Activated CD4-positive, alpha-beta memory T cell treated with anti-CD3 and anti-CD28 coated beads, Interleukin-2, amount 10 ng/mL, durations not matched to agents 7 days and 5 days (primary cell): ENCODE data around the gene AXIN1. TPM values are rescaled to one million over a fixed set of nuclear protein-coding genes. Genes with fewer than 3 reads are reported as not detected.
"Not testable (repeated sequence)": the region's sequence is repeated elsewhere in the genome, so short reads cannot be mapped to it uniquely, and the experiment has no call there.

Experiments used
- CTCF ChIA-PET: fragments of 350-600 bp; sonication (Branson Sonifier 250); formaldehyde crosslinking; loops from one replicate; lab custom pipeline; 2021; ENCODE audit warnings: antibody characterized with exemption, inconsistent platforms; lab: Charles Lee
- POLR2A ChIA-PET: fragments of 350-600 bp; sonication (Branson Sonifier 250); formaldehyde crosslinking; loops from one replicate; lab custom pipeline; 2021; ENCODE audit warnings: antibody characterized with exemption; lab: Charles Lee
- DNase-seq: peaks from one replicate; pipeline ENCODE4 v3.0.0-alpha.2; 2020
- H3K27ac Mint-ChIP-seq: one replicate; pipeline ENCODE4 v1.8.0; 2021; ENCODE audit warnings: mild to moderate bottlenecking, mixed read lengths
- H3K27me3 Mint-ChIP-seq: one replicate; pipeline ENCODE4 v1.8.0; 2021; ENCODE audit warnings: mixed read lengths
- H3K36me3 Mint-ChIP-seq: one replicate; pipeline ENCODE4 v1.8.0; 2021; ENCODE audit warnings: low read depth, mixed read lengths
- H3K4me1 Mint-ChIP-seq: one replicate; pipeline ENCODE4 v1.8.0; 2021; ENCODE audit warnings: mixed read lengths
- H3K4me3 Mint-ChIP-seq: one replicate; pipeline ENCODE4 v1.8.0; 2021; ENCODE audit warnings: mild to moderate bottlenecking, mixed read lengths
- H3K9me3 Mint-ChIP-seq: one replicate; pipeline ENCODE4 v1.8.0; 2021; ENCODE audit warnings: mixed read lengths
- total RNA-seq, 2 experiments: library from RNA; stranded (reverse); gene quantifications; one replicate each; pipeline ENCODE4 v1.2.3, GENCODE V29; 2021

Gene AXIN1
- total RNA-seq, 2 experiments from 2014 or later = 25.4 to 25.7 TPM

DNA sequence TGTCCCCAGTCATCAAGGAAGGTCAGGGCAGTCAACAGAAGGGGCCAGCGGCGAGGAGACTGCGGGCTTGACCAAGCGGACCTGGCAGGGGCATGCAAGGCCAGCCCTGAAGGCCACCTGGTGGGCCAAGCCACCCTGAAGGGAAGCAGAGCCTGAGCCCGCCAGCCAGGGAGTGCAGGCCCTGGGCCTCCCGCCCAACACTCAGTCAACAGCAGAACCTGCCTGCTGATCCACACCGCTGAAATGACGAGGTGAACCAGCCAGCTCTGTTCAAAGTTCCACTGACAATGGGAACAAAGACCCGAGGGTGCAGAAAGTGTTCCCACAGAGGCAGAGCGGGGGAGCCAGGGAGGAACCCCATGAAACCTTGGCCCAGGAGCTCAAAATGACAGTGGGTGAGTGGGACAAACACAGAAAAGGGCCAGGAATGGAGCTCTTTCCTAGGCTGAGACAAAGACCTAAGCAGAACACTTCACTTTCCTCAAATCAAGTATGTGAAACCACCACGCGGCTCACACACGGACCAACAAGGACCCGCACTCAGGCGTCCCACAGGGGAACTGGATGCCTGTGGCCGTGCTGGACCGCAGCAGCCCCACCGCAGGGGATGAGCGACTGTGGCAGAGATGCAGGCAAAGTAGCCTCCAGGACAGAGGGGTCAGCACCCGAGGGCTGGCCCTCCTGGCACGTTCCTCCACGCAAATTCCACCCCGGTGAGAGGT is 12.0 kb downstream of the AXIN1 start:
- peaks cover 52% of the 10 kb centered on the region for H3K4me1 Mint-ChIP-seq

DNA sequence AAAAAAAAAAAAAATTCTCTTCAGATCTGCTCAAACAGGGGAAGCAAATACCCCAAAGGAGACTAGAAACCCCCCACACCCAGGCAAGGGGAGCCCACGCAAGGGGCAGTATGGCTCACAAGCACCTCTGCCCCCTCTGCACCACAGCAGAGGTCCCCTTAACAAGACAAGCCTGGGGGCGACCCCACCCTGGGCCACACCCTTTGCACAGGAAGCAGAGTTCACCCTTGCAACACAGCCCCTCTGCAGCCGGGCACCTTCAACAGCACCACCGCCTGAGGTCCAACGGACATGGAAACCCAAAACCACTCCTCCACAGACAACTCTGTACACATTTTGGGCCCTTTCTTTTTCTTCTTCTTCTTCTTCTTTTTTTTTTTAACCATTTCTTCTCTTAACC is 12.8 kb downstream of the AXIN1 start:
- Mint-ChIP-seq H3K36me3 (peaks cover 34% of the 10 kb centered on the region), H3K4me1 (peaks cover 47% of the 10 kb centered on the region), H3K4me3 (no peak overlapping the region), H3K9me3 (no peaks in the 10 kb centered on the region), H3K27me3 (no peaks in the 10 kb centered on the region), H3K27ac (peak overlapping the region; percentile 16)
- no peak for DNase-seq
- POLR2A ChIA-PET = no interaction called here
- CTCF ChIA-PET = no interaction called here

More for the DNA sequence above, 12.0 kb downstream of the AXIN1 start:
- H3K9me3 Mint-ChIP-seq = no peaks in the 10 kb centered on the region
- no peak overlapping the region for H3K4me3 Mint-ChIP-seq
- peaks cover 42% of the 10 kb centered on the region for H3K36me3 Mint-ChIP-seq
- no peak overlapping the region for H3K27ac Mint-ChIP-seq
- ChIA-PET POLR2A (interaction anchor here (1.1 kb wide), 1 partner anchor 9 kb away, joined by 4 read pairs; no protein-coding TSS in a partner anchor), CTCF (no interaction called here)
- DNase-seq = no peak
- no peaks in the 10 kb centered on the region for H3K27me3 Mint-ChIP-seq

DNA sequence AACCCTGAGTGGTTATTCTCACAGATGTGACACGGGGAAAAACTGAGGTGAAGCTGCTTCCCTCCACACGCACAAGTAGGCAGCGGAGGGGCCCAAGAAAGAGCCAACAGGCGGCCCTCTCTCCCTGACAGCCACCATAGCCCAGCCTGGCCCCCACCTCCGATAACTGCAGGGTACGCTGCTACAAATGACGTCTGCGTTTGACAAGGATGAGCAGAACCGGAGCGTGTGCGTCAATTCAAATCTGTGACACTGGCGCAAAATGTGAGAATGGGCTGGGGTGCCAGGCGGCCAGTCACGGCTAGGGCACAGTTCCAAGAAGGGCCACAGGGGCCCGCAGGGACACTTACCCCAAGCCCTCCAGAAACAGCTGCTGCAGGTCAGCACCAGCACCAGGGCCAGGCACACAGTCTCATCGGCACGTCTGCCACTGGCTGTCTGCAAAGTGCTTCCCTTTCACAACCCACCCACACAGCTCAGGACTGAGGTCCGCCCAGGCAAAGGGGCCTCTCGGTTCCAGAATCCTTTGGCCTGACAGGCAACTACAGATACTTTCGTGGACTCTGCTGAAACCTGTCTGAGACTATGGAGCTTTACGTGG is 14.4 kb downstream of the AXIN1 start:
- CTCF ChIA-PET = interaction anchor here (1.5 kb wide), 1 partner anchor 241 kb away, joined by 3 read pairs; no protein-coding TSS in a partner anchor
- H3K27me3 Mint-ChIP-seq = peaks cover 1% of the 10 kb centered on the region
- peaks cover 42% of the 10 kb centered on the region for H3K4me1 Mint-ChIP-seq
- no peaks in the 10 kb centered on the region for H3K9me3 Mint-ChIP-seq
- H3K36me3 Mint-ChIP-seq = peaks cover 23% of the 10 kb centered on the region
- H3K27ac Mint-ChIP-seq = no peak overlapping the region
- POLR2A ChIA-PET = interaction anchor here (1.0 to 2.1 kb wide), 4 partner anchors 11 to 103 kb away, joined by 3 to 7 read pairs (median 5); partner anchors contain the start of gene FAM234A
- H3K4me3 Mint-ChIP-seq = no peak overlapping the region
- DNase-seq = no peak

DNA sequence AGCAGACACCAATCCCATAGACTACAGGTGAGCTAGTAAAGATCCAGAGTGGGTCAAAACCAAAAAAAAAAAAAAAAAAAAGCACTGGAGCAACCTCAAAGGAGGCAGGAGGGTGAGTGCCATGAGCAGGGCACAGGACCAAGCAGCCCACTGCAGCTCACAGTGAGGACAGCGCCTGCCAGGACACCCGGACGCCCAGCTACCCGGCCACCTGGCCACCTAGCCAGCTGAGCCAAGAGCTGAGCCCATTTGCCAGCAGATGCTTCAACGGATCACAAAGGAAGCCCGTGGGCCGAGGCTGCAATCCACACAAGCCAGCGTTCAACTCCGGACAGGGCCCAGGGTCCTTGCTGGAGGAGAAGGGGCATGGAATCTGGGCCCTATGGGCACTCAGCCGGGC is 15.1 kb downstream of the AXIN1 start:
- H3K27me3 Mint-ChIP-seq = peaks cover 1% of the 10 kb centered on the region
- H3K9me3 Mint-ChIP-seq = no peaks in the 10 kb centered on the region
- ChIA-PET POLR2A (interaction anchor here (1.0 to 2.1 kb wide), 4 partner anchors 12 to 102 kb away, joined by 3 to 7 read pairs (median 5); partner anchors contain the start of gene FAM234A), CTCF (interaction anchor here (0.6 to 1.5 kb wide), 4 partner anchors 11 to 241 kb away, joined by 3 to 4 read pairs (median 3); no protein-coding TSS in a partner anchor)
- no peak for DNase-seq
- peaks cover 38% of the 10 kb centered on the region for H3K4me1 Mint-ChIP-seq
- H3K27ac Mint-ChIP-seq = no peak overlapping the region
- H3K36me3 Mint-ChIP-seq = peaks cover 16% of the 10 kb centered on the region
- H3K4me3 Mint-ChIP-seq = no peak overlapping the region

DNA sequence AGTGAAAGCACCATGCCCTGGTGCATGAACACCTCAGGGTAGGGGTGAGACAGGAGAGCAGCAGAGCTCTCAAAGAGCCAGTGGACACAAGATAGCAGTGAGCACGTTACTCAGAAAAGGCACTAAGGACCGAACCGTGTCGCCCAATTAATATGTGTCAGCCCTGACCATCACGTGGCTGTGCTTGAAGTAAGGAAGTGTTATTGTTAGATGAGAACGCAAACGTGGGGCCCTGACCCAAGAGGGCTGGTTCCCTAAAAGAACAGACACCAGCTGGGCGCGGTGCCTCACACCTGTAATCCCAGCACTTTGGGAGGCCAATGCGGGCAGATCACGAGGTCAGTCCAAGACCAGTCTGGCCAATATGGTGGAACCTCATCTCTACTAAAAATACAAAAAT is 16.3 kb downstream of the AXIN1 start:
- H3K27ac Mint-ChIP-seq = no peak overlapping the region
- peaks cover 7% of the 10 kb centered on the region for H3K36me3 Mint-ChIP-seq
- DNase-seq = no peak
- peaks cover 33% of the 10 kb centered on the region for H3K4me1 Mint-ChIP-seq
- ChIA-PET CTCF (interaction anchor here (1.5 kb wide), 1 partner anchor 239 kb away, joined by 3 read pairs; no protein-coding TSS in a partner anchor), POLR2A (interaction anchor here (0.9 to 2.1 kb wide), 3 partner anchors 9 to 101 kb away, joined by 3 to 5 read pairs (median 3); partner anchors contain the start of gene FAM234A)
- H3K27me3 Mint-ChIP-seq = peaks cover 1% of the 10 kb centered on the region
- H3K4me3 Mint-ChIP-seq = no peak overlapping the region
- no peaks in the 10 kb centered on the region for H3K9me3 Mint-ChIP-seq

DNA sequence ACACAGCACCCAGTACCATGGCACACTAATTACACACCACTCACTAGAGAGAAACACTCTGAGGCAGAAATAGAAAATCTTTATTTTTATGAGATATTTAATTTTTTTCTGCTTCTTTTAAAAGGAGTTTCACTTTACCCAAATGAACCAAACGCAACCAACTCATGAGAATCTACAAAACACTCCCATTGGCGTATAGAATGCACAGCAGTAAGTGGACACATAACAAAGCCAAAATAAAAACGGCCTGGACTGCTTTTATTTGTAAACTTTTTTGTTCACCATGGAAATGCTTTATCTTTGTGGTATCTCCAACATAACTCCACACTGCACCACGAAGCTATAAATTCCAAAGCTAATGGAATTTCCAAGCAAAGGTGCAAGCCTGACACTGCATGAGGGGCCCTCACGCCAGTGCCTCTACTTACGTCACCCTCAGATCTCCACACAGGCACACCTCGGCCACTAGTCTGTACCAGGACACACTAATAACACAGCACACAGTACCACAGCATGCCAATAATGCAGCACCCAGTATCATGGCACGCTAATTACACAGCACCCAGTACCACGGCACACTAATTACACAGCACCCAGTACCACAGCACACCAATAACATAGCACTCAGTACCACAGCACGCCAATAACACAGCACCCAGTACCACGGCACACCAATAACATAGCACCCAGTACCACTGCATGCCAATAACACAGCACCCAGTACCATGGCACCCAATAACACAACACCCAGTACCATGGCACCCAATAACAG is 17.5 kb downstream of the AXIN1 start:
- H3K36me3 Mint-ChIP-seq = peaks cover 13% of the 10 kb centered on the region

DNA sequence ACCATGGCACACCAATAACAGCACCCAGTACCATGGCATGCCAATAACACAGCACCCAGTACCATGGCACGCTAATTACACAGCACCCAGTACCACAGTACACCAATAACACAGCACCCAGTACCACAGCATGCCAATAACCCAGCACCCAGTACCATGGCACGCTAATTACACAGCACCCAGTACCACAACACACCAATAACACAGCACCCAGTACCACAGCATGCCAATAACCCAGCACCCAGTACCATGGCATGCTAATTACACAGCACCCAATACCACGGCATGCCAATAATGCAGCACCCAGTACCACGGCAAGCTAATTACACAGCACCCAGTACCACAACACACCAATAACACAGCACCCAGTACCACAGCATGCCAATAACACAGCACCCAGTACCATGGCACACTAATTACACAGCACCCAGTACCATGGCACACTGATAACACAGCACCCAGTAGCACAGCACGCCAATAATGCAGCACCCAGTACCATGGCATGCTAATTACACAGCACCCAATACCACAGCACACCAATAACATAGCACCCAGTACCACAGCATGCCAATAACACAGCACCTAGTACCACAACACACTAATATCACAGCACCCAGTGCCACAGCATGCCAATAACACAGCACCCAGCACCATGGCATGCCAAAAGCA is 18.2 kb downstream of the AXIN1 start:
- H3K4me1 Mint-ChIP-seq = peaks cover 26% of the 10 kb centered on the region

More for the DNA sequence above, 17.5 kb downstream of the AXIN1 start:
- POLR2A ChIA-PET = interaction anchor here (1.1 kb wide), 1 partner anchor 10 kb away, joined by 3 read pairs; no protein-coding TSS in a partner anchor
- H3K4me3 Mint-ChIP-seq, H3K27ac Mint-ChIP-seq, CTCF ChIA-PET, DNase-seq, H3K9me3 Mint-ChIP-seq: not testable (repeated sequence)
- peaks cover 32% of the 10 kb centered on the region for H3K4me1 Mint-ChIP-seq
- peaks cover 10% of the 10 kb centered on the region for H3K27me3 Mint-ChIP-seq

DNA sequence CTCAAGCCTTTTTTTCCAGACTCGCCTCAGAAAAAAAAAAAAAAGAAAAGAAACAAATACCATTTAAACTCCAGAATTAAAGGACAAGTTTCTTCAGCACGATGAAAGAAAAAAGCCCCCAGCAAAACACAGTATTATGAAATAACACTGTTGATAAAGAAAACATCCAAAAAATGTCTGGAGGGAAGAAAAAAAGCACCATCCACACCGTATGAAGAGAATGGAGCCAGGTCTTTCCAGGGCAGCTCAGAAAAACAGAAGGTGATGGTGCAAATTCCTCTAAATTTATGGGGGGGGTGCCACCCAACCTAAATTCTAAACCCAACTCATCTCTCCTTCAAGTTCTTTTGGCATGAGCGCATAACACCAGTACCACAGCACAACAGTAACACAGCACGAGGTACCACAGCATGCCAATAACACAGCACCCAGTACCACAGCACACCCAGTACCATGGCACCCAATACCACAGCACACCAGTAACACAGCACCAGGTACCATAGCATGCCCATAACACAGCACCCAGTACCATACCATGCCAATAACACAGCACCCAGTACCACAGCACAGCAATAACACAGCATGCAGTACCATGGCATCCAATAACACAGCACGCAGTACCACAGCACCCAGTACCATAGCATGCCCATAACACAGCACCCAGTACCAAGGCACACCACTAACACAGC is 19.0 kb downstream of the AXIN1 start:
- Mint-ChIP-seq H3K4me3 (no peak overlapping the region), H3K9me3 (no peaks in the 10 kb centered on the region), H3K27ac (no peak overlapping the region), H3K36me3 (peaks cover 9% of the 10 kb centered on the region), H3K4me1 (peaks cover 22% of the 10 kb centered on the region), H3K27me3 (peaks cover 10% of the 10 kb centered on the region)
- no peak for DNase-seq
- ChIA-PET POLR2A (no interaction called here), CTCF (no interaction called here)

More for the DNA sequence above, 18.2 kb downstream of the AXIN1 start:
- CTCF ChIA-PET, H3K4me3 Mint-ChIP-seq, H3K27ac Mint-ChIP-seq, POLR2A ChIA-PET, DNase-seq, H3K36me3 Mint-ChIP-seq, H3K9me3 Mint-ChIP-seq: not testable (repeated sequence)
- peaks cover 10% of the 10 kb centered on the region for H3K27me3 Mint-ChIP-seq

DNA sequence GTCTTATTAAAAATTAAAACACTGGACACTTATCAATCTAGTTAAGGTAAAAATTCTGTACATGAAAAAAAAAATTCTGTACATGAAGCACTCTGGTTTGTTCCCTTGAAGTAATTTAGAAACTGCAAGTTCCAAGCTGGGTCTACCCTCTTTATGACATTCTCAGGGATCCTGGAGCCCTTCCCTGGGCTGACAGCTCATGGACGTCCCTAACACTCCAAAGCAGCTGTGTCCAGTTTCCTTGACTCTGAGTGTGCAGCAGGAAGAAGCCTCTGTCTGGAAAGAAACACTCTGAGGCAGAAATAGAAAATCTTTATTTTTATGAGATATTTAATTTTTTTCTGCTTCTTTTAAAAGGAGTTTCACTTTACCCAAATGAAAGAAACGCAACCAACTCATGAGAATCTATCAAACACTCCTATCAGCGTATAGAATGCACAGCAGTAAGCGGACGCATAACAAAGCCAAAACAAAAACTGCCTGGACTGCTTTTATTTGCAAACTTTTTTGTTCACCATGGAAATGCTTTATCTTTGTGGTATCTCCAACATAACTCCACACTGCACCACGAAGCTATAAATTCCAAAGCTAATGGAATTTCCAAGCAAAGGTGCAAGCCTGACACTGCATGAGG is 21.2 kb downstream of the AXIN1 start:
- POLR2A ChIA-PET = interaction anchor here (1.7 kb wide), 1 partner anchor 9 kb away, joined by 4 read pairs; no protein-coding TSS in a partner anchor
- H3K4me3 Mint-ChIP-seq, DNase-seq, H3K36me3 Mint-ChIP-seq, H3K9me3 Mint-ChIP-seq, CTCF ChIA-PET, H3K27ac Mint-ChIP-seq: not testable (repeated sequence)
- peaks cover 14% of the 10 kb centered on the region for H3K27me3 Mint-ChIP-seq
- peaks cover 36% of the 10 kb centered on the region for H3K4me1 Mint-ChIP-seq

DNA sequence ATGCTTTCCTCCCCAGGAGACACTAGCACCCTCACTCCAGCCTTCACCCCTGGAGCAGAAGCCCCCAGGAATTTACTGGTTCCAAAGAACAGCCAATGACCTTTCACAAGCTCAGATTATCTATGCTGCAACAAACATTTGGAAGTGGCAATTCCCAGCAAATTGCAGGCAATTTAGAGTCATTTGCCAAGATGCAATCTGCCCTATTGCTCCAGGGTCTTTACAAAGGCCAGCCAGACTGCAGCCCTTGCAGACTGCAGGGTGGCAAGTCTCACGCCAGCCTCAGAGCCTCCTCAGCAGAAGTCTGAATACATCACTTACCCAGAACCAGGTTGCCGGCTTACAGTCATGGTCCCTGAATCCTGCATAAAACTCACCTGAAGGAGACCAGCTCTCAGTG is 21.8 kb downstream of the AXIN1 start:
- H3K4me3 Mint-ChIP-seq = no peak overlapping the region
- no peak overlapping the region for H3K27ac Mint-ChIP-seq
- H3K4me1 Mint-ChIP-seq = peaks cover 36% of the 10 kb centered on the region
- no peak for DNase-seq
- ChIA-PET CTCF (no interaction called here), POLR2A (interaction anchor here (1.7 kb wide), 1 partner anchor 10 kb away, joined by 4 read pairs; no protein-coding TSS in a partner anchor)
- H3K36me3 Mint-ChIP-seq = peaks cover 10% of the 10 kb centered on the region
- H3K9me3 Mint-ChIP-seq = no peaks in the 10 kb centered on the region
- H3K27me3 Mint-ChIP-seq = peaks cover 14% of the 10 kb centered on the region

DNA sequence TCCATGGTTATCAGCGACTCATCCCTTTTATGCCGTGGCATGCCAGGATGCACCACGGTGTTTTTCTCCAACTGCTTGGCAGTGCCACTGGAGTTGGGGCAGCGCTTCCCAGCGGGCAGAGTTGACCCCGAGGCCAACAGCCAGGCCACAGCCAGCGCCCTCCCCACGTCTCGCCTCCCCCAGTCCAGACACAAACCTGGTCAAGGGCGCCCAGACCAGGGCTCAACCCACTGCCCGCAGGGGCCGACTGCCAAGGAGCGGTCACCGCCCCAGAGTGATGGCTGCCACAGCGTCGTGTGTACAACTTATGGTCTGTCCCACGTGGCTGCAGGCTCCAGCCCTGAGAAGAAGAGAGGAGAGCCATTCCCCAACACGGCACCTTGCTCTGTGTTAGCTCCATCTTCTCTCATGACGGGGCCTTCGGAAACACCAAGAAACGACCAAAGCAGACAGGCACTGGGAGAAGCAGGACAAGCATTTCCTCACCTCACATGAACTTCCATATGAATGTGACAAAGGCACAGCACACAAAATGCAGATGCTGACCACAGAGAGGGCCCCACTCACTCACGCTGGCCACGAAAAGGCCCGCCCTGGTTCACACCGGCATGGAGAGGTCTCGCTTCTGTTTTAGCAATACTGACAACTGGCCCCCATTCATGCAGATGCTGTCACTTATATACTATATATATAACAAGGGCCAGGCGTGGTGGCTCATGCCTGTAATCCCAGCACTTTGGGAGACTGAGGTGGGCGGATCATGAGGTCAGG is 27.0 kb downstream of the AXIN1 start:
- H3K27me3 Mint-ChIP-seq = peaks cover 11% of the 10 kb centered on the region
- POLR2A ChIA-PET = interaction anchor here (0.6 to 1.5 kb wide), 5 partner anchors 10 to 90 kb away, joined by 3 to 7 read pairs (median 4); no protein-coding TSS in a partner anchor
- peaks cover 47% of the 10 kb centered on the region for H3K4me1 Mint-ChIP-seq
- H3K4me3 Mint-ChIP-seq = peak overlapping the region; percentile 47
- peak overlapping the region; percentile 31 for H3K27ac Mint-ChIP-seq
- peaks cover 10% of the 10 kb centered on the region for H3K36me3 Mint-ChIP-seq
- CTCF ChIA-PET = interaction anchor here (0.6 to 1.8 kb wide), 4 partner anchors 20 to 229 kb away, joined by 3 read pairs; partner anchors contain the start of gene FAM234A
- no peak for DNase-seq
- no peaks in the 10 kb centered on the region for H3K9me3 Mint-ChIP-seq
